OCI-LY3 (cell line): ENCODE data around the gene CEP19.

Experiments used
- EZH2phosphoT487 ChIP-seq: fragments of 200-600 bp; shearing (Covaris generic); IDR thresholded peaks from 2 replicates; pipeline ENCODE4 v1.6.1; 2018; ENCODE audit warnings: antibody characterized with exemption, mixed run types, low read depth
- TF ChIP-seq, protein P1 (sequence below): fragments of 200-600, 300-600 bp; sonication (generic); IDR thresholded peaks from 2 replicates; pipeline ENCODE4 v1.5.1; 2014; ENCODE audit warnings: antibody characterized with exemption, low read length, low read depth

- TF ChIP-seq, protein P1, sequence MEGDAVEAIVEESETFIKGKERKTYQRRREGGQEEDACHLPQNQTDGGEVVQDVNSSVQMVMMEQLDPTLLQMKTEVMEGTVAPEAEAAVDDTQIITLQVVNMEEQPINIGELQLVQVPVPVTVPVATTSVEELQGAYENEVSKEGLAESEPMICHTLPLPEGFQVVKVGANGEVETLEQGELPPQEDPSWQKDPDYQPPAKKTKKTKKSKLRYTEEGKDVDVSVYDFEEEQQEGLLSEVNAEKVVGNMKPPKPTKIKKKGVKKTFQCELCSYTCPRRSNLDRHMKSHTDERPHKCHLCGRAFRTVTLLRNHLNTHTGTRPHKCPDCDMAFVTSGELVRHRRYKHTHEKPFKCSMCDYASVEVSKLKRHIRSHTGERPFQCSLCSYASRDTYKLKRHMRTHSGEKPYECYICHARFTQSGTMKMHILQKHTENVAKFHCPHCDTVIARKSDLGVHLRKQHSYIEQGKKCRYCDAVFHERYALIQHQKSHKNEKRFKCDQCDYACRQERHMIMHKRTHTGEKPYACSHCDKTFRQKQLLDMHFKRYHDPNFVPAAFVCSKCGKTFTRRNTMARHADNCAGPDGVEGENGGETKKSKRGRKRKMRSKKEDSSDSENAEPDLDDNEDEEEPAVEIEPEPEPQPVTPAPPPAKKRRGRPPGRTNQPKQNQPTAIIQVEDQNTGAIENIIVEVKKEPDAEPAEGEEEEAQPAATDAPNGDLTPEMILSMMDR = no peak
- no peak for TF ChIP-seq EZH2phosphoT487
Measured at GRCh38 chr3:196739671-196740480, 27.8 kb upstream of the CEP19 start, which contains the start of gene PAK2.
